Hair follicle dermal papilla cell (primary cell): Measurements from ENCODE around the gene API5. TPM values are rescaled to one million over a fixed set of nuclear protein-coding genes. Genes with fewer than 3 reads are reported as not detected.

Experiments used
- small RNA-seq: library from RNA; depleted of rRNA; stranded (forward); fragments of <200 nt; gene quantifications from one replicate; pipeline ENCODE3, GENCODE V24; 2012
- total RNA-seq: library from RNA; depleted of rRNA; stranded (reverse); fragments of >200 nt; gene quantifications from 2 replicates; pipeline ENCODE4 v1.2.3, GENCODE V29; 2012

The API5 gene
- total RNA-seq, result 75.0 and 91.0 TPM in 2 replicates

DNA sequence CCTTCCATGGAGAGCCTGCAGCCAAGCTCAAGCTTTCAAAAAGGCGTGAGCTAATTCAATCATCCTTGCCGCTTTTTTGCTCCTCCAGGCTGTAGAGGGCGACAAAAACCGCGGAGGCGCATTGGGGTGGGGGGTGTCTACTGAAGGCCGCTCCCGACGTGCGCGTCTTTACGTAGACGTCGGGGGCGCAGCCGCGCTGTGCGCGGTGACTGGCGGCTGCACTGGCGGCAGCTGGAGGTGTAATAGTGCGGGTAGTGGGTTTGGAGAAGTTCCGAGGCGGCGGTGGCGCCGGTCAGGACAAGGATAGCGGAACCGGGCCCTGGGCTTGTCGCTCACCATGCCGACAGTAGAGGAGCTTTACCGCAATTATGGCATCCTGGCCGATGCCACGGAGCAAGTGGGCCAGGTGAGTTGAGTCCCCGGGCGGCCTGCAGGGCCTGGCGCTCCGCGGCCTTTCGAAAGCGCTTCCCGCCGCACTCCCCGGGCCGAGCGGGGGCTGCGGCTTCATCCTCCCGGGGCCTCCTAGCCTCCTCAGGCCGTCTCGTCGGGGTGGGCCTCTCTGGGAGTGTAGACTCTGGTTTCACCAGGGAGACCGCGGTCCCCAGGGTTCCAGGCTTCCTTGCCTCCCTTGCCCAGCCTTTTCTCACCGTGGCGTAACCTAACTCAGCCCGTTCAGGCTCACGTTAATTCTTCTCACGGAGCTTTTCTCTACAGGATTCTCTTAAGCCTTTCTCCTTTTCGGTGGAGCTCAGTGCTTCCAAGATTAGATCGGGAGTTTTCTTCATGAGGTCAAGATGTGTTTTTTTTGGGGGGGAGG is at the start of gene API5:
API5 (plus strand) TSS at position 206 of the 817 bp plus-strand sequence; CDS start at position 338, 132 bp downstream.

GRCh38 chr11:43358801-43359421 is 47.1 kb downstream of the API5 start, which contains the start of gene TTC17:
Gene TTC17 (plus strand): TSS chr11:43358920. CDS start chr11:43358955, 35 bp downstream.

Small RNA genes lying within 50 kb of the gene (small RNA-seq; reads per million reads assigned to genes)
- gene RF00019, result not detected

Other genes starting within 250 kb of the API5 start
- gene TTC17, start 46.9 kb downstream of the API5 start, total RNA-seq, result 70.4 and 84.2 TPM in 2 replicates